GM18499 (cell line): ENCODE data around the gene GART.

ENCODE experiments used
- ATAC-seq: cut with Tn5 transposase; IDR thresholded peaks from one replicate; pipeline ENCODE4 v1.9.1; 2021; ENCODE audit warnings: moderate number of reproducible peaks; ENCODE audit not compliant: insufficient read depth, unreplicated experiment

GART gene

DNA sequence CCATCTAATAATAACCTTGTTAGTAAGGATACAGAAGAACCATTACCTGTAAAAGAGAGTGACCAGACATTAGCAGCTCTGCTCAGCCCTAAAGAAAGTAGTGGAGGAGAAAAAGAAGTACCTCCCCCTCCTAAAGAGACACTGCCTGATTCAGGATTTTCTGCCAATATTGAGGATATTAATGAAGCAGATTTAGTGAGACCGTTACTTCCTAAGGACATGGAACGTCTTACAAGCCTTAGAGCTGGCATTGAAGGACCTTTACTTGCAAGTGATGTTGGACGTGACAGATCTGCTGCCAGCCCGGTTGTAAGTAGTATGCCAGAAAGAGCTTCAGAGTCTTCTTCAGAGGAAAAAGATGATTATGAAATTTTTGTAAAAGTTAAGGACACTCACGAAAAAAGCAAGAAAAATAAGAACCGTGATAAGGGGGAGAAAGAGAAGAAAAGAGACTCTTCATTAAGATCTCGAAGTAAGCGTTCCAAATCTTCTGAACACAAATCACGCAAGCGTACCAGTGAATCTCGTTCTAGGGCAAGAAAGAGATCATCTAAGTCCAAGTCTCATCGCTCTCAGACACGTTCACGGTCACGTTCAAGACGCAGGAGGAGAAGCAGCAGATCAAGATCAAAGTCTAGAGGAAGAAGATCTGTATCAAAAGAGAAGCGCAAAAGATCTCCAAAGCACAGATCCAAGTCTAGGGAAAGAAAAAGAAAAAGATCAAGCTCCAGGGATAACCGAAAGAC lies 12.5 kb upstream of the GART start:
- no peak for ATAC-seq

DNA sequence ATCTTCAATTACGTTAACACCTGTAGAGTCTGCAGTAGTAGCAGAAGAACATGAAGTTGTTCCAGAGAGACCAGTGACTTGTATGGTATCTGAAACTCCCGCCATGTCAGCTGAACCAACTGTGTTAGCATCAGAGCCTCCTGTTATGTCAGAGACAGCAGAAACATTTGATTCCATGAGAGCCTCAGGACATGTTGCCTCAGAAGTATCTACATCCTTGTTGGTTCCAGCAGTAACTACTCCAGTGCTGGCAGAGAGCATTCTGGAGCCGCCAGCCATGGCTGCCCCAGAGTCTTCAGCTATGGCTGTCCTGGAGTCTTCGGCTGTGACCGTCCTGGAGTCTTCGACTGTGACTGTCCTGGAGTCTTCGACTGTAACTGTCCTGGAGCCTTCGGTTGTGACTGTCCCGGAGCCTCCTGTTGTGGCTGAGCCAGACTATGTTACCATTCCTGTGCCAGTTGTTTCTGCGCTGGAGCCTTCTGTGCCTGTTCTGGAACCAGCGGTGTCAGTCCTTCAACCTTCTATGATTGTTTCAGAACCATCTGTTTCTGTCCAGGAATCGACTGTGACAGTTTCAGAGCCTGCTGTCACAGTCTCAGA lies 11.2 kb upstream of the GART start:
- ATAC-seq, result no peak

DNA sequence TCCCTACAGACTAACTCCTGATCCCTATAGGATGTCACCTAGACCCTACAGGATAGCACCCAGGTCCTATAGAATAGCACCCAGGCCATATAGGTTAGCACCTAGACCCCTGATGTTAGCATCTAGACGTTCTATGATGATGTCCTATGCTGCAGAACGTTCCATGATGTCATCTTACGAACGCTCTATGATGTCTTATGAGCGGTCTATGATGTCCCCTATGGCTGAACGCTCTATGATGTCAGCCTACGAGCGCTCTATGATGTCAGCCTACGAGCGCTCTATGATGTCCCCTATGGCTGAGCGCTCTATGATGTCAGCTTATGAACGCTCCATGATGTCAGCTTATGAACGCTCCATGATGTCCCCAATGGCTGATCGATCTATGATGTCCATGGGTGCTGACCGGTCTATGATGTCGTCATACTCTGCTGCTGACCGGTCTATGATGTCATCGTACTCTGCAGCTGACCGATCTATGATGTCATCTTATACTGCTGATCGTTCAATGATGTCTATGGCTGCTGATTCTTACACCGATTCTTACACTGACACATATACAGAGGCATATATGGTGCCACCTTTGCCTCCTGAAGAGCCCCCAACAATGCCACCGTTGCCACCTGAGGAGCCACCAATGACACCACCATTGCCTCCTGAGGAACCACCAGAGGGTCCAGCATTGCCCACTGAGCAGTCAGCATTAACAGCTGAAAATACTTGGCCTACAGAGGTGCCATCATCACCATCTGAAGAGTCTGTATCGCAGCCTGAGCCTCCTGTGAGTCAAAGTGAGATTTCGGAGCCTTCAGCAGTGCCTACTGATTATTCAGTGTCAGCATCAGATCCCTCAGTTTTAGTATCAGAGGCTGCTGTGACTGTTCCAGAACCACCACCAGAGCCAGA lies 10.4 kb upstream of the GART start:
- ATAC-seq, result no peak

DNA sequence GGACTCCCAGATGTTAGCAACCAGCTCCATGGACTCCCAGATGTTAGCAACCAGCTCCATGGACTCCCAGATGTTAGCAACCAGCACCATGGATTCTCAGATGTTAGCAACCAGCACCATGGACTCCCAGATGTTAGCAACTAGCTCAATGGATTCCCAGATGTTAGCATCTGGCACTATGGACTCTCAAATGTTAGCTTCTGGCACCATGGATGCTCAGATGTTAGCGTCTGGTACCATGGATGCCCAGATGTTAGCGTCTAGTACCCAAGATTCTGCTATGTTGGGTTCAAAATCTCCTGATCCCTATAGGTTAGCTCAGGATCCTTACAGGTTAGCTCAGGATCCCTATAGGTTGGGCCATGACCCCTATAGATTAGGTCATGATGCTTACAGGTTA lies 9.7 kb upstream of the GART start:
- ATAC-seq, result no peak

DNA sequence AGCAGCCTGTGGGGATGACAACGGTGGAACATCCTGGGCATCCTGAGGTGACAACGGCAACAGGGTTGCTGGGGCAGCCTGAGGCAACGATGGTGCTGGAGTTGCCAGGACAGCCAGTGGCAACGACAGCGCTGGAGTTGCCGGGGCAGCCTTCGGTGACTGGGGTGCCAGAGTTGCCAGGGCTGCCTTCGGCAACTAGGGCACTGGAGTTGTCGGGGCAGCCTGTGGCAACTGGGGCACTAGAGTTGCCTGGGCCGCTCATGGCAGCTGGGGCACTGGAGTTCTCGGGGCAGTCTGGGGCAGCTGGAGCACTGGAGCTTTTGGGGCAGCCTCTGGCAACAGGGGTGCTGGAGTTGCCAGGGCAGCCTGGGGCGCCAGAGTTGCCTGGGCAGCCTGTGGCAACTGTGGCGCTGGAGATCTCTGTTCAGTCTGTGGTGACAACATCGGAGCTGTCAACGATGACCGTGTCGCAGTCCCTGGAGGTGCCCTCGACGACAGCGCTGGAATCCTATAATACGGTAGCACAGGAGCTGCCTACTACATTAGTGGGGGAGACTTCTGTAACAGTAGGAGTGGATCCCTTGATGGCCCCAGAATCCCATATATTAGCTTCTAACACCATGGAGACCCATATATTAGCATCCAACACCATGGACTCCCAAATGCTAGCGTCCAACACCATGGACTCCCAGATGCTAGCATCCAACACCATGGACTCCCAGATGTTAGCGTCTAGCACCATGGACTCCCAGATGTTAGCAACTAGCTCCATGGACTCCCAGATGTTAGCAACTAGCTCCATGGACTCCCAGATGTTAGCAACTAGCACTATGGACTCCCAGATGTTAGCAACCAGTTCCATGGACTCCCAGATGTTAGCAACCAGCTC lies 9.1 kb upstream of the GART start:
- no peak for ATAC-seq

DNA sequence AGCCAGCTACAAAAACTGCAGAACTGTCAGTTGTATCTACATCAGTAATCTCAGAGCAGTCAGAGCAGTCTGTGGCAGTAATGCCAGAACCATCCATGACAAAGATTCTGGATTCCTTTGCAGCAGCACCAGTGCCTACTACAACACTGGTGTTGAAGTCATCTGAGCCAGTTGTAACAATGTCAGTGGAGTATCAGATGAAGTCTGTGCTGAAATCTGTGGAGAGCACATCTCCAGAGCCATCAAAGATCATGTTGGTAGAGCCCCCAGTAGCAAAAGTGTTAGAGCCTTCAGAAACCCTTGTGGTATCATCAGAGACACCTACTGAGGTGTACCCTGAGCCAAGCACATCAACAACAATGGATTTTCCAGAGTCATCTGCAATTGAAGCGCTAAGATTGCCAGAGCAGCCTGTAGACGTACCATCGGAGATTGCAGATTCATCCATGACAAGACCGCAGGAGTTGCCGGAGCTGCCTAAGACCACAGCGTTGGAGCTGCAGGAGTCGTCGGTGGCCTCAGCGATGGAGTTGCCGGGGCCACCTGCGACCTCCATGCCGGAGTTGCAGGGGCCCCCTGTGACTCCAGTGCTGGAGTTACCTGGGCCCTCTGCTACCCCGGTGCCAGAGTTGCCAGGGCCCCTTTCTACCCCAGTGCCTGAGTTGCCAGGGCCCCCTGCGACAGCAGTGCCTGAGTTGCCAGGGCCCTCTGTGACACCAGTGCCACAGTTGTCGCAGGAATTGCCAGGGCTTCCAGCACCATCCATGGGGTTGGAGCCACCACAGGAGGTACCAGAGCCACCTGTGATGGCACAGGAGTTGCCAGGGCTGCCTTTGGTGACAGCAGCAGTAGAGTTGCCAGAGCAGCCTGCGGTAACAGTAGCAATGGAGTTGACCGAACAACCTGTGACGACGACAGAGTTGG lies 8.2 kb upstream of the GART start:
- ATAC-seq, result no peak

DNA sequence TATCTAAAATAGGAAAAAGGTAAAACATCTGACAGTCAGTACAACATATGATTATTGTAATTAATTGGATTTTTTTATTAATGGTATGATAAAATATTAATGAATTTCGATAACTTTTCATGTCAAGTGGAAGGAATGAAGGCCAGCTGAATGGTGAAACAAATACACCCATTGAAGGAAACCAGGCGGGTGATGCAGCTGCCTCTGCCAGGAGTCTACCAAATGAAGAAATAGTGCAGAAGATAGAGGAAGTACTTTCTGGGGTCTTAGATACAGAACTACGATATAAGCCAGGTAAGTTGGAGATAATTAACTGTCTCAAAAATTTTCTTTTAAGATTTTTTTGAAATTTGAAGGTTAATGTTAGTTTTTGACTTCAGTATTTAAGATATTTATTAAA lies 4.2 kb upstream of the GART start:
- no peak for ATAC-seq

DNA sequence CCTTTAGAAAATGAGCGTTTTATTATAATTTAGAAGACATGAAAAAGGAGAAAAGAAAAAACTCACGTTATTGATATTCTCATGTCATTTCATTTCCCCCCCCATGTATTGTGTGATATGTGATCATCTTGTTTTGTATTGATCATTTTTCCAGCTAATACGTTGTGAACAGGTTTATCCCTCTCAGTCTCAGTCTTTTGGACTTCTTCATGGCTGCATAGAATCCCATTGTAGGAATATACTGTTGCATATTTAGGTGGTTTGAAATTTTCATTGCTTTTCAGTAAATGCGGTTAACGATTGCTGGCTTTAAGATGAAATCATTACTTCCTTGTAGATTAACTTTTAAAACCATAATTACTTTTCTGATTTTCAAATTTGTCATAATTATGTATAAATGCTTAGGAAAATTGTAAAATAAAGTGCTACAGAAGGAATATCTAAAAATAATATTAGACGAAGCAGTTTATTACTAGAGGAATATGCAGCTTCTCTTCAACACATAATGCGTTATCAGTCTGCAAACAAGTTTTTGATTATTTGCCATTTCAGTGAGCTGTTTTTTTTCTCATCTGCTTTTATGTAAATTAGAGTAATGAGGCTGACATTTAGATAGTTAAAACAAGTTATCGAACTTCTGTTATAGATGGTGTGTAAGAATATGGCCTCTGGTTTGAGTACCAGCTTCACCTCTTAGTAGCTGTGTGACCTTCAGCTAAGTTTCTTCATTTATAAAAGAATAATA lies 2.7 kb upstream of the GART start:
- ATAC-seq, result no peak

DNA sequence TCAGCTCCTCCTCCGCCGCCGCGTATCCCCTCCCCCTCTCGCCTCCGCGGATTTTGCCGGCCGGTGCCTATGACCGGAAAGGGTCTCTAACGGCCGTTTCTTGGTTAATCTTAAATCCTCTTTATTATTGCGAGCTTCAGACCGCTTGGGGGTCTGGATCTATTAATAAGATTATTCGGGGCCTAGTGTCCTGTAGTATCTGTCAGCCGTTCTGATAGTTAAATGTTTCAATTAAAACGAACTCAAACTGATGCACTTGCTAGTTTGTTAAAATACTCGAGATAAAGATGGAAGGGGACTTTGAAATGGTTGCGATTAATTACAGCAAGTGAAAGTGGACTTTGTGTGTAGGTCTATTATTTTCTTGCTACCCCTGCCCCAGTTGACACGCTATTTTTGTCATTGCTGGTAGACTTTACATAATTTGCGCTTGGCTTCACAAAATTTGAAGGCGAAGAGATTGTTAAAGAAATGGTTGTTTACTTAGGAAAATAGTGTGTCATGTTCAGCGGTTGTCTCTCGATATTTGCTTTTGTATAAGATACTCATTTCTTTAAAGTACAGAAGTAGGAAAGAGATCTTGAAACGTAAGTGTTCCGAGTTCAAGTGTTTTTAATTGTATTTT lies 1.7 kb upstream of the GART start:
- no peak for ATAC-seq

DNA sequence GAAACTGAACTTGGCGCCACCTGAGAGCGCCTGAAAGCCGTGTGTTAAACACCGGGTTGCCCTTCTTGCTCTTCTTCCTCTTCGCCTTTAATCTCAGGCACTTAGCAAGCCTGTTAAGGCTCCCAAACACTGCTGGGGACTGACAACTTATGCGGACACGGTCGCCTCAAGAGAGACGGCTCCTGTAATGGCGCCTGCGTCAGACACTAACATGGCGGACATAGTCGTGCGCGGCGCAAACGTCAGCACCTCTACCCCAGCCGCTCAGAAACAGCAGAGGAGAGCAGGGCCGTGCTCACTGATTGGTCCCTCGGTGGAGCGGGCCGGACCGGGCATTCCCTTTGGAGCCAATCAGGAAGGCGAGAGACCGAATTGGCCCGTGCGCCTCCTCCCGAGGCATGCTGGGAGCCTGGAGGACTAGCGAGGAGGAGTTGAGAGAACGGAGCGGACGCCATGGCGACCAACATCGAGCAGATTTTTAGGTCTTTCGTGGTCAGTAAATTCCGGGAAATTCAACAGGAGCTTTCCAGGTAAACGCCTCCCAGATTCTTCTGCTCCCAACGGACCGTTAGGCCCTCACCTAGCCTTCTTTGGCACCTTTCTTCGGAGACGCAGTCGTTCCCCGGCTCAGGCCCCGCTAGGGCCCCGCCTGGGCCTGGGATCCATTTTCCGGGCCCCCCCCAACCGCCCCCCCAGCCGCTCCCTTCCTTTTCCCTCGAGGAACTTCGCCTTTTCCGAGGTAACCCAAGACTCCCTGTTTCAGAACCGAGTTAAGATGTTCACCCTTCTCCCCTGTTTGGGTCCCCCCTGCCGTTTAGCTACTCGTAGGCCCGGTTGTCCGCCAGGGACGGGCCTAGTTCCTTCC lies 955 bp upstream of the GART start, which contains the start of gene SON:
Gene SON (plus strand): TSS at position 399 of the 865 bp plus-strand sequence. CDS start 55 bp downstream, at position 454.
- ATAC-seq, result peak; percentile 76

DNA sequence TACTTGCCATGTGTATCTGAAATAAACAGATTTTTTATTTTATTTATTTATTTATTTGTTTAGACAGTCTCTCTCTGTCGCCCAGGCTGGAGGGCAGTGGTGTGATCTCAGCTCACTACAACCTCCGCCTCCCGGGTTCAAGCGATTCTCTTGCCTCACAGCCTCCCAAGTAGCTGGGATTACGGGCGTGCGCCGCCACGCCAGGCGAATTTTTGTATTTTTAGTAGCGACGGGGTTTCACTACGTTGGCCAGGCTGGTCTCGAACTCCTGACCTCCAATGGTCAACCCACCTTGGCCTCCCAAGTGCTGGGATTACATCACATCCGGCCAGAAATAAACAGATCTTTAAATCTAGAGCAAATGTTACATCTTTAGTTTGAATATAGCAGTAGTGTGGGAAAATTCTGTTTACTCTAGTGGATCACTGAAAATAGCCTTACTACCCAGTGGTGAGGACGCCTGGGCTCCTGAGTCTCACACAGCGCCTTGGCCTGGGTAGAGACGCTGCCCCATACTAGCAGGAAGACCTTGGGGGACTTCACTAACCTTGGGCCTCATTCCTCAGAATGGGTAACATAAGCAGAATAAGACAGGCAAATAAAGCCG lies 709 bp downstream of the GART start:
- no peak for ATAC-seq

DNA sequence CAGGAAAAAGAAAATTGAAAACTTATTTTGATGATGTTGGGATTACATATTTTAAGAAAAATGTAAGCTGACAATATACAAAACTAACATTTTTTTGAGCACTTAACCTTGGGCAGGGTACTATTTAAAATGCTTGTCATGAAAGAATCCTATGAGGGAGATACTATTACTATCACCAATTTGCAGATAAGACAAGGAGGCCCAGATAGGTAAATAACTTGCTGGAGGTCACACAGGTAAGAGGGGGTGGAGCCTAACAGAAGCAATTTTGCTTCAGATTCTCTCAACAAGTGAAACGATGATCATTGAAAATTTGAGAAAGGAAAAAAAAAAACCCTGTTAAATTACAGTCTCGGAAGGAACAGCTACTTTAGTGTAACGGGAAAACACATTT lies 1.2 kb downstream of the GART start:
- ATAC-seq, result no peak

DNA sequence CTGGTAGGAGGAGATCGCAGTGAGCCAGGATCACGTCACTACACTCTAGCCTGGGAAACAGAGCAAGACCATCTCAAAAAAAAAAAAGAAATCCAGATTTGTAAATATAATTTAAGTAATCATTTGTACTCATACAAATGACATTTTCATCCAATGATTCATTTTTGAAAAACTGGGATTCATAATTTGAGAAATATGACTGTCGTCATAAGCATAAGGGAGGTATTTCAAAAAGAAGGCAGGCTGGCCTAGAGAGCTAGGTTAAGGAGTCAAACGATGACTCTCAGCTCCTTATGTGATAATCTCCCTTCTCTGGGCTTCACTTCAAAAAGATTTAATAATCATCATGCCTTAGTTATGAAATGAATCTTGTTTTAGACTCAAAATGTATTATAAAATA lies 2.3 kb downstream of the GART start:
- no peak for ATAC-seq

DNA sequence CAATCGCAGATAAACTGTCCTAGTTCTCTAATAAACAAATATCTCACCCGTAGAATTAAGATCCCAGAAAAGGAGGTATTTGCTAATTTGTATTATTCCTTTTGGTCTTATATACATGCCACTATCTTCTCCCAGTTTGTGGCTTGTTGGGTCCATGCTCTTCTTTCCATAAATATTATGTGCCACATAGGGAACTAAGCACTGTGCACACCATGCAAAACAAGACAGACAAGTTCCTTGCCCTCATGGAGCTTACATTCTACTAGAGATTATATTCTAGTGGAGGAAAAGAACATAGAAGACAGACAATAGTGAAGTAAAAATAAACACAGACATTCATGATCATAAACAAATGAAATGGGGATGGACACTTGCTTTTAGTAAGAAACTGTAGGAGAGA lies 4.7 kb downstream of the GART start:
- no peak for ATAC-seq

DNA sequence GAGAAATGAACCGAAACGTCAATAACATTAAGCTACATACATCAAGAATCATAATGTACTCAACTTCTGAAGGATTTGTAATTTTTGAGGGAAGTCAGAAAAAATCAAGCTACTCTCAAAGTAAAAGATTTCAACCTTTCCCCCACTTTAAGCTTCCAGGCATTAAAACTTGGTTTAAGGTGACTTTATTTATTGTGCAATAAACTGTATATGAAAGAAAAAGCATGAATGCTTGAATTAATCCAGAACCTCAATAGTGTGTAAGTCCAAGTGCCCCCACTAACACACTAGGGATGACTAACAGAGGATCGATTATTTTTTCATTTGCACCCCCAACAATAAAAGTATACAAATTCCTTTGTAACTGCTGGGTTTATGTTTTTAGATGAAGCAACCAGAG lies 10.9 kb downstream of the GART start:
- ATAC-seq, result no peak

DNA sequence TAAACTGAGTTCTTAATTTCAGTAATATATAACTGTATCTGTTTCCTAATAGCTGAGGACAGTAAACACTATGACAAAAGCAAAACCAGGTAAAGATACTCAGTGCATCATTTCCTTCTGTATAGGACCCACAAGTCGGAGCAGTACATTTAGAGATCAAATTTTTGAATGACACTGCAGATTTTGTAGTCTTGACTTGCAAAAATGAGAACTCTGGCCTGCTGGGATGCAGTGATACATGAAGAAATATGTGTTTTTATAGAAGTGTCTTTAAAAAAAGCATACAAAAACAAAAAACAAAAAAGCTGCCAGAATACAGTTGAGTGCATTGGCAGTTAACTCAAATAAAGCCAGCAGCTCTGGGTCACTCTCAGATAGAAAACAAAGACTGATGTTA lies 19.0 kb downstream of the GART start:
- no peak for ATAC-seq
